ENCODE measurements around the gene CDX2. TPM values are rescaled to one million over a fixed set of nuclear protein-coding genes. Genes with fewer than 3 reads are reported as not detected.
A peak's percentile ranks its signal among the peaks of the same experiment; 100 is the strongest.

CDX2 gene
- total RNA-seq, 1 donor from 2014 or later = 11.3 TPM

DNA sequence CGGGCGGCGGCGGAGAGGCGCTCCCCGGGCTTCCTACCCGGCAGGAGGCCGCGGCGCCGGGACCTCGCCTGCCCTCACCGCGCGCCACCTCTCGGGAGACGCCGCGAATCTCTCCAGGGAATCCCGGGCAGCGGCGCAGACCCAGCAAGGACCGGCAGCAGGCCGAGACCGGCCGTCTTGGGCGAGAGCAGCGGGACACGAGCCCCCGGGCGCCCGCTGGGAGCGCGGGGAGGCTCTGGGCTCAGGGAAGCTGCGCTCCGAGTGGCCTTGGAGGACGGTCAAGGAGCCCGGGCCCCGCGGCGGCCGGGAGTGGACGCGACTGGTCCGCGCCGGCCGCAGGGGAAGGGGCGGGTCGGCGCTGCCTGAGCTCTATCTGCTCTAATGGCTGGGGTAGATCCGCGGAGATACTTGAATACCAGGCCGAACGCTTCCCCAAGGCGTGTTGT is 14.7 kb downstream of the CDX2 start:
- Mint-ChIP-seq H3K27ac (no peak overlapping the region), H3K27me3 (peaks cover 87% of the 10 kb centered on the region), H3K36me3 (no peaks in the 10 kb centered on the region), H3K4me3 (peak overlapping the region; percentile 87), H3K9me3 (peaks cover 6% of the 10 kb centered on the region), H3K4me1 (ENCODE audit: unreplicated experiment) (no peaks in the 10 kb centered on the region)
- DNase-seq (ENCODE audit: extremely low spot score, unreplicated experiment) = peak; percentile 66
- TF ChIP-seq, protein P1, sequence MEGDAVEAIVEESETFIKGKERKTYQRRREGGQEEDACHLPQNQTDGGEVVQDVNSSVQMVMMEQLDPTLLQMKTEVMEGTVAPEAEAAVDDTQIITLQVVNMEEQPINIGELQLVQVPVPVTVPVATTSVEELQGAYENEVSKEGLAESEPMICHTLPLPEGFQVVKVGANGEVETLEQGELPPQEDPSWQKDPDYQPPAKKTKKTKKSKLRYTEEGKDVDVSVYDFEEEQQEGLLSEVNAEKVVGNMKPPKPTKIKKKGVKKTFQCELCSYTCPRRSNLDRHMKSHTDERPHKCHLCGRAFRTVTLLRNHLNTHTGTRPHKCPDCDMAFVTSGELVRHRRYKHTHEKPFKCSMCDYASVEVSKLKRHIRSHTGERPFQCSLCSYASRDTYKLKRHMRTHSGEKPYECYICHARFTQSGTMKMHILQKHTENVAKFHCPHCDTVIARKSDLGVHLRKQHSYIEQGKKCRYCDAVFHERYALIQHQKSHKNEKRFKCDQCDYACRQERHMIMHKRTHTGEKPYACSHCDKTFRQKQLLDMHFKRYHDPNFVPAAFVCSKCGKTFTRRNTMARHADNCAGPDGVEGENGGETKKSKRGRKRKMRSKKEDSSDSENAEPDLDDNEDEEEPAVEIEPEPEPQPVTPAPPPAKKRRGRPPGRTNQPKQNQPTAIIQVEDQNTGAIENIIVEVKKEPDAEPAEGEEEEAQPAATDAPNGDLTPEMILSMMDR (conservative IDR thresholded peaks at IDR 0.05) = no peak

DNA sequence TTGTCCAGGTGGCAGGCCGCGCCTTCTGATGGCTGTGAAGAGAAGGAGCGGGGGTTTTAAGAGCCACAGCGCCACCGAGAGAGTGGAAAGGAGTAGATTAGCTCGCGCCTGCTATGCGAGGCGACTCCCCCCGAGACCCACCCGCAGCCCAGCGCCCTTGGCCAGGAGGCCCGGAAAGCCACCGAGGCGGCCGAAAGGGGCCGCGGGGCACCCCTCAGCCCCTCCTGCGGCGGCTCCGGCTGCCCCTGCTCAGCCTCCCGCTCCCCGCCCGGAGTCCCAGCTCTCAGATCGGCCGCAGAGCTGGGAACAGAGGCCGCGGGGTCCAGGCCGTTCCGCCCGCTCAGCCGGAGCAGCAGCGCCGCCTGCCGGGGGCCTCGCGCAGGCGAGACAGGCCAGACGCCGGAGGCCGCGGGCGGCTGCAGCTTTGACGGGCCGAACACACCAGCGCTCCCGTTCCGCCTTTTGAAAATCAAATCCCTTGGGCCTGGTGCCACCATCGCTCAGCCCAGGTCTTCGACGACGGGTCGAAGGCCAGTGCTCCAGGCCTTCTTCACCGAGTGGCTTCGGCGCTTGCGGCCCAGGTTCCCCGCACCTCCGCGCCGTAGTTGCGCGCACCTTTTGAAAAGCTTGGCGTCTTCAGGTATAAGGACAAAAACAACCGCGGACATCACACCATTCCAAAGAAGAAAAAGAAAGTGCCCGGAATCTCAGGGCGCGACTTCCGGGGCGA is 15.3 kb downstream of the CDX2 start:
- Mint-ChIP-seq H3K27me3 (peaks cover 85% of the 10 kb centered on the region), H3K4me3 (peak overlapping the region; percentile 87), H3K9me3 (peaks cover 6% of the 10 kb centered on the region), H3K27ac (peak overlapping the region; percentile 86), H3K36me3 (no peaks in the 10 kb centered on the region), H3K4me1 (ENCODE audit: unreplicated experiment) (no peaks in the 10 kb centered on the region)
- DNase-seq (ENCODE audit: extremely low spot score, unreplicated experiment) = peak; percentile 90
- TF ChIP-seq, protein P1 (conservative IDR thresholded peaks at IDR 0.05) = peak; percentile 97

DNA sequence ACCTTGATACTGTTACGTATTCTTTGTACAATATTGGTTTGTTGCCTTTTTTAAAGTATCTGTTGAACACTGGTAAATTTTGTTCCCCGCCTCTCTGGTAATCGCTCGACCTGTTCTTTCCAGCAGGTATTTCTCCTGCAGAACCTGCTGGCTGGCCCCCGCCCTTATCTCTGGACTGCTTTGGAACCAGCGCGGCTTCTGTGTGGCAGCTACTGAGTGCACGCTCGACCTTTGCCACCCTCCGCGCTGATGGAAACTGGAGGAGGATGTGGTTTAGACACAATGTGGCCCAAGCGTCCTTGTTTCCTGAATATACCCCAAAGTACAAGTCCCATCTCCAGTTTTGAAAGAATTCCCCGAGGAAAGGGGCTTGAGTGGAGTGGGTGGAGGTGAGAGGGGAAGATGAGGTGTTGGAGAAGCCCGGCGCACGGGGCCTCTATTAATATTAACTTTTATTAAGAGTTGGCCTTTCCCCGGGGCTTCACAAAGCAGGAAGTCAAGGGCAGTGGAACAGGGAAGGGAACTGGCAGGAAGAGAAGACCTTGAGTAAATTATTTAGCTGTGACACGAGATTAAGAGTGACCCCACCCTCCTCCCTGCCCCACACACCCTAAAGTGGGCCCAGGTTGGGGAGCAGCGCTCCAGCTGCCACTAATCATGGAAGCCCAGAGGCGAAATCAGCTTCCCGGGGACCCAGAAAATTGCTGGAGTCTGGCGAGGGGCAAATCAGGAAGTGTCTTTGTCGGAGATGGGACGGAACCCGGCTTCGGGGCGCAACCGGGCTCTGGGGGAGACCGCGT is 16.0 kb downstream of the CDX2 start:
- Mint-ChIP-seq H3K4me3 (peak overlapping the region; percentile 85), H3K4me1 (ENCODE audit: unreplicated experiment) (no peaks in the 10 kb centered on the region), H3K9me3 (peaks cover 6% of the 10 kb centered on the region), H3K27me3 (peaks cover 83% of the 10 kb centered on the region), H3K27ac (peak overlapping the region; percentile 86), H3K36me3 (no peaks in the 10 kb centered on the region)
- TF ChIP-seq, protein P1 (conservative IDR thresholded peaks at IDR 0.05) = no peak
- no peak for DNase-seq (ENCODE audit: extremely low spot score, unreplicated experiment)

DNA sequence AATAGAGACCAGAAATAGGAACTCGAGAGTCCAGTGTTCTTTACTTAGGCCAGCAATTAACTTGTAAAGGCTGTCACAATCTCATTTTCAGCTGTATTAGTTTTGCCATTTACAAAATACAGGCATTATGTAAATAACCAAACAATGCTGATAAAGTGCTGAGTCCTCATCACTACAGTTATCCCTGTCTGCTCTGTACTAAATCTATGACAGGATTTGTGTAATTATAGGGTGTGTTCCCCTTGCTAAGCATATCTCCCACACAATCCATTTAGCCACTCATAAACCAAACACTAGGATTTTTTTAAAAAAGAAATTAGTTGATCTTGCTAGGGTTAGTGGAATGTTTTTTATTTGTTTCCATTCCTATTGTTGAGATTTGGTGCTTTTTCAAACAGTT is 26.1 kb downstream of the CDX2 start:
- Mint-ChIP-seq H3K27me3 (peaks cover 55% of the 10 kb centered on the region), H3K27ac (no peak overlapping the region), H3K9me3 (peaks cover 6% of the 10 kb centered on the region), H3K36me3 (no peaks in the 10 kb centered on the region), H3K4me3 (no peak overlapping the region), H3K4me1 (ENCODE audit: unreplicated experiment) (no peaks in the 10 kb centered on the region)
- DNase-seq (ENCODE audit: extremely low spot score, unreplicated experiment) = no peak
- TF ChIP-seq, protein P1 (conservative IDR thresholded peaks at IDR 0.05) = no peak

DNA sequence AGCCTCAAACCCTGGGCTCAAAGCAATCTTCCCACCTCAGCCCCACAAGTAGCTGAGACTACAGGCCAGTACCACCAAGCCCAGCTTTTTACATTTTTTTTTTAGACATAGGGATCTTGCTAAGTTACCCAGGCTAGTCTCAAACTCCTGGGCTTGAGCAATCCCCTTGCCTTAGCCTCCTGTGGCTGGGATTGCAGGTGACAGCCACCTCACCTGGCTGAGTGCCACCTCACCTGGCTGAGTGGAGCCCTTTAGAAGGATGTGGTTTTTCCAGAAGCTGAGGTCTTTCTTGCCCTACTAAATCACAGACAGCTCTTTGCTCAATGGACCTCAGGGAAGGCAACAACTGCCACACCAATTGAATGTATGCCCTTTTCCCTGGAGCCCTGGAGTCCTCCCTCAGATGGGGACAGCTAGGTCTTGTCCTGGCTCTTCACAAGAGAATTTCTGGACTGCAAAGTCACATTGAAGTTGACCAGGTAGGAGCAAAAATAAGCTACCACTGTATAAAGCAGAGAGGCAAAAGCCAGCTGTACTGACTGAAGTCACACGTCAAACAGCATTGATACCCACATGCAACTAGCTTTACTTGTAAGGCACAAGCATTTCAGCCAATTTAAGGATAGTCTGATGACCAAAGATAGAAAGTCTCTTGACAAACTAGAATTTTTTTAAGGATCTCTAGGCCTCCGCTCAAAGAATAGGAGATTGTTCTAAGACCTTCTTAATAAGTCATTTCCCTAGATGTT is 35.4 kb downstream of the CDX2 start:
- Mint-ChIP-seq H3K27me3 (peaks cover 59% of the 10 kb centered on the region), H3K4me3 (no peak overlapping the region)

More for the DNA sequence above, 35.4 kb downstream of the CDX2 start:
- Mint-ChIP-seq H3K27ac (no peak overlapping the region), H3K4me1 (ENCODE audit: unreplicated experiment) (no peaks in the 10 kb centered on the region), H3K9me3 (no peaks in the 10 kb centered on the region), H3K36me3 (peaks cover 3% of the 10 kb centered on the region)
- TF ChIP-seq, protein P1 (conservative IDR thresholded peaks at IDR 0.05) = no peak
- DNase-seq (ENCODE audit: extremely low spot score, unreplicated experiment) = no peak

Measured in type B pancreatic cell (in vitro differentiated cells).